GM19467 (cell line): ENCODE measurements around the gene SF3A2.
"Not testable (repeated sequence)": the region's sequence is repeated elsewhere in the genome, so short reads cannot be mapped to it uniquely, and the experiment has no call there.

Experiments
- ATAC-seq: cut with Tn5 transposase; IDR thresholded peaks from one replicate; pipeline ENCODE4 v1.9.1; 2021; ENCODE audit warnings: mild to moderate bottlenecking, moderate library complexity; ENCODE audit not compliant: unreplicated experiment

Gene SF3A2

DNA sequence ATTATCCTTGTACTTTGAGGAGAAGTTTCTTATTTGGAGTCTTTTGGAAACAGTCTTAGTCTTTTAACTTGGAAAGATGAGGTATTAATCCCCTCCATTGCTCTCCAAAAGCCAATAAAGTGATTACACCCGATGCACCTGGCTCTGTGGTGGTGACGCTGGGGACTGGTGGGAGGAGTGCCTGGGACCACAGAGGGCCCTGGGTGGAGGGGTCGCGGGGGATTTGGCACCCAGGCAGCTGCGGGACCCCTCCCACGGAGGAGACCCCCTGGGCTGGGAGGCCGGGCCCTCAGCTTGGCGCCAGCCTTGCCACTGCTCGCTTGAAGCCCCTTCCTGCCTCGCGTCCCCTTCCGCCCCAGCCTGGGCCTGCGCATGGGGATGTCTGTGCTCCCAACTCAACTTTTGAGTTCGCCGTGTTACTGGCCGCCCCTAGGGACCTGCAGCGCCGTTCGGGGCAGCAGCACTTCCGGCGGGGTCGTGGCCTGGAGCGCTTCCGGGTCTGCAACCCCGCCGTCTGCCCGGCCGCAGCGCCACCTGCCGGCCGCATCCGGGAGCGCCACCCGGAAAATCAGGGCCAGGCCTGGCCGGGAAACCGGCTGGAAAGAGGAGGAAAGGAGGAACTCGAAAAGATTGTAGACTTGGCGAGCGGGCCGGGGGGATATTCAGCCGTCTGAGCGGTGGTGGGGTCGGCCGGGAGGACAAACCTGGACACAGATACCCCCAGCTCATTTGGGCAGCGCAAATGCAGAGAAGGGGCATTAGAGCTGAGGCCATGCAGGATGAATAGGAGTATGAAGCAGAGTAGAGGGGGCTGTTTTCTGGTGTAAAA is 36.9 kb downstream of the SF3A2 start:
- ATAC-seq = peak; percentile 28

- no peak for ATAC-seq
These were observed 37.6 kb downstream of the SF3A2 start for GRCh38 chr19:2274185-2274711.

GRCh38 chr19:2274931-2275535 is 38.4 kb downstream of the SF3A2 start:
- no peak for ATAC-seq

GRCh38 chr19:2275588-2276428 is 39.2 kb downstream of the SF3A2 start:
- ATAC-seq = no peak

DNA sequence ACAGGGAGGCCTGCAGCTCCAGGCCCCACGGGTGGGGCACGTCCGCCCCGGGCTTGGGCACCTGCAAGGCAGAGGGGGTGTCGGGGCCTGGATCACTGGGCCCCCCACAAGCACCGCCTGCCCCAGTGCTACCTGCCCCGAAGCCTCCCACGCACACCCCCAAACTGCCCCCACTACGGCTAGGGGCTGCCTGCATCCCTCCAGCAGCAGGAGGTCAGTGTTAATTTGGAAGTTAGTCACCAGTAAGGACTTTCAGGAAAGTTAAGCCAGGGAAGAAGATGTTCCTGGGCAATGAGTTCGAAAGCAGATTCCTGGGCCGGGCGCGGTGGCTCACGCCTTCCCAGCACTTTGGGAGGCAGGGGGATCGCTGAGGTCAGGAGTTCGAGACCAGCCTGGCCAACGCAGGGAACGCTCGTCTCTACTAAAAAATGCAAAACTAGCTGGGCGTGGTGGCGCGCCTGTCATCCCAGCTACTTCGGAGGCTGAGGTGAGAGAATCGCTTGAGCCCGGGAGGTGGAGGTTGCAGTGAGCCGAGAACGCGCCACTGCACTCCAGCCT is 39.9 kb downstream of the SF3A2 start:
- ATAC-seq = no peak

GRCh38 chr19:2277138-2277537 is 40.5 kb downstream of the SF3A2 start:
- no peak for ATAC-seq

GRCh38 chr19:2278459-2279158 is 42.0 kb downstream of the SF3A2 start:
- no peak for ATAC-seq

GRCh38 chr19:2280633-2281264 is 44.1 kb downstream of the SF3A2 start:
- ATAC-seq = no peak

GRCh38 chr19:2281265-2282061 is 44.8 kb downstream of the SF3A2 start:
- ATAC-seq = not testable (repeated sequence)

- no peak for ATAC-seq
These were observed 45.6 kb downstream of the SF3A2 start, which contains the start of gene PEAK3 for GRCh38 chr19:2282062-2282861. TSS of gene PEAK3 (minus strand) at chr19:2282175. CDS start at chr19:2280931, 1,244 bp downstream.

DNA sequence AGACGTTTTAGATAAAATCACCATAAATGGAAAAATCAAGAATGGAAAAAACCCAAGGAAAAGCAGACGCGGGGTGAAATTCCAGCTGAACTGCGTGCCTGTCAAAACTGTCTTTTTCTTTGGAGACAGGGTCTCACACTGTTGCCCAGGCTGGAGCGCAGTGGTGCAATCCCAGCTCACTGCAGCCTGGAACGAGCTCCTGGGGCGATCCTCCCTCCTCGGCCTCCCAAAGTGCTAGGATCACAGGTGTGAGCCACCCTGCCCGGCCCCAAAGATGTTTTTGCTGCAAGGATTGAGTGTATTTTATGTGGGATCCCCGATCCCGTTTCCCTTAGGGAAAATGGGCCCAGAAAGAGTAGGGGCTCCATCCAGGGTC is 46.2 kb downstream of the SF3A2 start:
- no peak for ATAC-seq

DNA sequence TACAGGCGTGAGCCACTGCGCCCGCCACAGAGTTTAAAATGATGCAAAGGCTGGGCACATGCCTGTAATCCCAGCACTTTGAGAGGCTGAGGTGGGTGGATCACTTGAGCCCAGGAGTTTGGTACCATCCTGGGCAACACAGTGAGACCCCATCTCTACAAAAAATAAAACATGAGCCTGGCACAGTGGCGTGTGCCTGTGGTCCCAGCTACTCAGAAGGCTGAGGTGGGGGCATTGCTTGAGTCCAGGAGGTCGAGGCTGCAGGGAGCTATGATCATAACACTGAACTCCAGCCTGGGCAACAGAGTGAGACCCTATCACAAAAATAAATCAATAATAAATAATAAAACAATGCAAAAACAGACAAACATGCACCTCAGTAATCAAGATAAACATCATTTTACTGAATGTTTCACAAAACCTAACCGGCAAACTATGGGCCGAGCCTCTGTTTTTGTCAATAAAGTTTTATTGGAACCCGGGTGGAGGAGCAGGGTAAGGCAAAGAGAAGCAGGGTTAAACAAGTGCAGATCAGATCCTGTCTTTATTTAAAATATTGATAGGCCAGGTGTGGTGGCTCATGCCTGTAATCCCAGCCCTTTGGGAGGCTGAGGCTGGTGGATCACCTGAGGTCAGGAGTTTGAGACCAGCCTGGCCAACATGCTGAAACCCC is 47.3 kb downstream of the SF3A2 start:
- no peak for ATAC-seq

DNA sequence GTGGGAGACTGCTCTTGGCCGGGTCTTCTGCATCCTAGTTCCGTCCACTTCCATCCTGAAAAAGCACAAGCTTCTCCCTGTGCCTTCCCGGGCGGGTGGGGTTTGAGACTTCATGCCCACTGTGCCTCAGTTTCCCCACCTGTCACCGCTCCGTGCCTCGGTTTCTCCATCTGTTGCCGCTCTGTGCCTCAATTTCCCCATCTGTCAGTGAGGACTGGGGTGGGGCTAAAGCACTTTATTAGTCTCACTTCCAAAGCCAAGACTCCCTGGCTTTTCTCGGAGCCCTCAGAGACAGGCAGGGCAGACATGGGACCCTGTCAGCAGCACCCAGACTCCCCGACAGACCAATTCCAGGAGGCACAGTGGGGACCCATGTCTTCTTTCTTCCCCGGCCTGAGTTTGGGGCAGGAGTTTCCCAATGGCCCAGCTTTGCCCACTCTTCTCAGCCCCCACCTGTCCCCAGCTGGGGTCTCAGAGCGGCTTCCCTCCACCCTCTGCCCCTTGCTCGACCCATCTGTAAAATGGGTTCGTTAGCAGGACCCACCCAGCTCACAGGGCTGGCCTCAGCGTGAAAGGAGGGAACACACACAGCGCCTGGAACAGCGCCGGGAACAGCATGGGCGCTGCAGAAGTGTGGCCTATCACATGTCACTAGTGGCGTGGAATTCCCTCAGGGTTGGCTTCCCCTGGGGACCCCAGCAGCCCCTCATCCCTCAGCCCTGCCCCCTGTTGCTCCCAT is 49.9 kb downstream of the SF3A2 start:
- no peak for ATAC-seq

DNA sequence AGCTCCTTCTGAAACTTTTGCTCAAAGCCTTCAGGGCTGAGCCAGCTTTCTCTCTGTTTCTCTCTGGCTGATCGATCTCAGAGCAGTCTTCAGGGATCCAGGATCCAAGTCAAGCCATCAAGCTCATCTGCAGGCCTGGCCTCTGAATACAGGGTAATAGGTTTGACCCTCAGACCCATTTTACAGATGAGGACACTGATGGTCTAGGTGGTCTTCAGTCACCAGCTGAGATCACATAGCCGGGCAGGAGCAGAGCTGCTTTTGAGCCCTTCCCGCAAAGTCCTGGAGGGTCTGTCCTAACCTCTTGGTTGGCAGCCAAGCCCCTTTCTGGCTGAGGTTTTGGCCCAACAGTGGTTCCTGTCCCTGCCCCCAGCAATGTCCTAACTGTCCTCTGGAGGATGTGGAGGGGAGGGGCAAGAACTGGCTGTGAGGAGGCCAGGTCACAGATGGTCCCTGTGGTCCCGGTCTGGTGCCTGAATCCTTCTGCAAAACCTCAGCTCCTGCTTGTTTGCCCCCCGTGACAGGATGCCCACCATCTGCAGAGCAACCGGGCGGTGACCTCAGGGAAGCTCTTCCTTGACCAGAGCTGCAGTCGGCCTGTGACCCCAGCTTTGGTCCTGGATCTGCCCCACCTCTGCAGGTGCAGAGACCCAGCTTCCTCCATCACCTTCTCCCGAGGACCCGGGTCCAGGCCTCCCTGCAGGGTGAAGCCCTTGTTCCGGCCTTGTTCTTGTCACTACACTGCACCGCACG is 51.1 kb downstream of the SF3A2 start:
- ATAC-seq = no peak

DNA sequence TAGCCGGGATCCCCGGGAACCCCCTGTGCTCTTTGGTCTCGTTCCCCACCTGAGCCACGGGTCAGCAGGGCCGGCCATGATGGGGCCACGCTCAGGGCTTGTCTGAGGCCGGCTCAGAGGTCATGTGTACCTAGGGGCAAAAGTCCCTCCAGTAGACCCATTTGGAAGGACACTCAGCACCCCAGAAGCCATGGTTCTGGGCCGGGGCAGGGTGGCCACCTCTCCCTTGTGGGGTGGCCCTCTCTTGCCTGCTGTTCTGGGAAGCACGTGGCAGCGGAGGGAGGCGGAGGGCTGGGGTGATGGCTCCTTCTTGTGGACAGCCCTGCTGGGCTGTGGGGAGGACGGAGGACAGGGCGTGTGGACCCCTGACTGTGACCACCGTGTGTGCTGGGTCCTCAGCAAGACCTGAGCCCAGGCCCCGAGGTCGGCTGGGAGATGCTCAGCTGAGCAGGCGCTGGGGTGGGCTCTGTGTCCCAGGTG is 51.8 kb downstream of the SF3A2 start:
- ATAC-seq = no peak
